Parathyroid adenoma (tissue), 2 donors: ENCODE data around the gene WNT8A.

Source experiments
- H2AFZ ChIP-seq: fragments of 300-600 bp; sonication (generic); one replicate; pipeline ENCODE4 v1.7.0; 2017; ENCODE audit warnings: antibody characterized with exemption, mild to moderate bottlenecking
- H3K27ac ChIP-seq: fragments of 300-600 bp; sonication (generic); one replicate; pipeline ENCODE4 v1.7.0; 2017
- H3K27me3 ChIP-seq: fragments of 300-600 bp; sonication (generic); one replicate; pipeline ENCODE4 v1.7.0; 2017; ENCODE audit warnings: low read length; ENCODE audit not compliant: control insufficient read depth, insufficient read depth
- H3K36me3 ChIP-seq: fragments of 300-600 bp; sonication (generic); one replicate; pipeline ENCODE4 v1.7.0; 2017; ENCODE audit warnings: low read length; ENCODE audit not compliant: control insufficient read depth, insufficient read depth
- H3K4me1 ChIP-seq: fragments of 300-600 bp; sonication (generic); one replicate; pipeline ENCODE4 v1.7.0; 2017; ENCODE audit warnings: control low read depth
- H3K4me2 ChIP-seq: fragments of 300-600 bp; sonication (generic); one replicate; pipeline ENCODE4 v1.7.0; 2017; ENCODE audit warnings: low read length
- H3K4me3 ChIP-seq: fragments of 300-600 bp; sonication (generic); one replicate; pipeline ENCODE4 v1.7.0; 2017; ENCODE audit warnings: low read depth, low read length
- H3K79me2 ChIP-seq: fragments of 300-600 bp; sonication (generic); one replicate; pipeline ENCODE4 v1.7.0; 2017; ENCODE audit warnings: control low read depth
- H3K9ac ChIP-seq: fragments of 300-600 bp; sonication (generic); one replicate; pipeline ENCODE4 v1.7.0; 2017; ENCODE audit warnings: mild to moderate bottlenecking
- H3K9me3 ChIP-seq: fragments of 300-600 bp; sonication (generic); one replicate; pipeline ENCODE4 v1.7.0; 2017; ENCODE audit warnings: low read length; ENCODE audit not compliant: control insufficient read depth
- TF ChIP-seq, protein P1 (sequence below): fragments of 300-600 bp; sonication (generic); IDR thresholded peaks from one replicate; pipeline ENCODE4 v1.7.0; 2017; ENCODE audit warnings: antibody characterized with exemption, mild to moderate bottlenecking
- donor health status: primary hyperparathyroidism.

The WNT8A gene

DNA sequence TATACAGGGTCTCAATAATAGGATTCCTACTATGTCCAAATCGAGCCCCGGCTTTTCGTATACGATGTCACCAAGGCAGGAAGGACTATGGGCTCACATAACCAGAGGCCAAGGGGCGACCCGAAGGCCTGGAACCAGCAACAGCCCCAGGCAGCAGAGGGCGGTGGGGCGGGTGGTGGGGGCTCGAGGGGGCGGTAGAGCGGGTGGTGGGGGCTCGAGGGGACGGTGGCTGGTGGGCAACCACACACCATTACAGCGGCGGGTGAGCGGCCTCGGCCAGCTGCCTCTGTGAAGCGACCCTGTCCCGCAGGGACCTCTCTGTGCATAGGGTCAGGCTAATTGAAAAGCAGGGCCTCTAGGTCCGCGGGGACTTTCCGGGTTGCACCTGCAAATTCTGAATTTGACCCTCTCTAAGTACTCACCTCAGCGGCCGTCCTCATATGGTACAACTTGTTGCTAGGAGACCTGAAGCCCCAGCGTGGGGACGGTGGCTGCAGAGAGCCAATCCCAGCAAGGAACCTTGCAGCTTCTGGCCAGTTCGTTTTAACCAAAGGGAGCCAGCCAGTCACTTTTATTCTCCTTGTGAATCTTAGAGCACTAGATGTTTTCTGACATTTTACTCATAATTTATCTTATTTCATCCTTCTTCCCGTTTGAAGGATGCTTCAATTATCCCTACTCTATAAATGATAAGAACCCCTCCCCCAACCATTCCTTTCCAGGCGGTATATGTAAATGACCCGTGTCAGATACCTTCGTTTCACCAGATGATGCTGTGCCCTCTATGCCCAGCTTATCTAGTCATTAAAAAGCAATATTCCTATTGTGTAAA, 55.3 kb downstream of the WNT8A start, which contains the start of gene NME5:
Gene NME5, minus strand, starts transcription at position 480 of the 832 bp plus-strand sequence. CDS start 648 bp downstream, outside the sequence.
- peak within 1 kb of the TSS; percentile 53 for H3K4me3 ChIP-seq
- H2AFZ ChIP-seq: peak within 1 kb of the TSS; percentile 91
- no peaks in the 10 kb centered on the region for H3K27me3 ChIP-seq
- H3K9me3 ChIP-seq: no peaks in the 10 kb centered on the region
- H3K9ac ChIP-seq: no peak within 1 kb of the TSS
- no peak within 1 kb of the TSS for H3K27ac ChIP-seq
- TF ChIP-seq, protein P1, sequence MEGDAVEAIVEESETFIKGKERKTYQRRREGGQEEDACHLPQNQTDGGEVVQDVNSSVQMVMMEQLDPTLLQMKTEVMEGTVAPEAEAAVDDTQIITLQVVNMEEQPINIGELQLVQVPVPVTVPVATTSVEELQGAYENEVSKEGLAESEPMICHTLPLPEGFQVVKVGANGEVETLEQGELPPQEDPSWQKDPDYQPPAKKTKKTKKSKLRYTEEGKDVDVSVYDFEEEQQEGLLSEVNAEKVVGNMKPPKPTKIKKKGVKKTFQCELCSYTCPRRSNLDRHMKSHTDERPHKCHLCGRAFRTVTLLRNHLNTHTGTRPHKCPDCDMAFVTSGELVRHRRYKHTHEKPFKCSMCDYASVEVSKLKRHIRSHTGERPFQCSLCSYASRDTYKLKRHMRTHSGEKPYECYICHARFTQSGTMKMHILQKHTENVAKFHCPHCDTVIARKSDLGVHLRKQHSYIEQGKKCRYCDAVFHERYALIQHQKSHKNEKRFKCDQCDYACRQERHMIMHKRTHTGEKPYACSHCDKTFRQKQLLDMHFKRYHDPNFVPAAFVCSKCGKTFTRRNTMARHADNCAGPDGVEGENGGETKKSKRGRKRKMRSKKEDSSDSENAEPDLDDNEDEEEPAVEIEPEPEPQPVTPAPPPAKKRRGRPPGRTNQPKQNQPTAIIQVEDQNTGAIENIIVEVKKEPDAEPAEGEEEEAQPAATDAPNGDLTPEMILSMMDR: no peak
- peak within 1 kb of the TSS; percentile 61 for H3K4me2 ChIP-seq
- H3K36me3 ChIP-seq: no peaks in the 10 kb centered on the region
- no peaks in the 10 kb centered on the region for H3K79me2 ChIP-seq
- peaks cover 2% of the 10 kb centered on the region for H3K4me1 ChIP-seq

DNA sequence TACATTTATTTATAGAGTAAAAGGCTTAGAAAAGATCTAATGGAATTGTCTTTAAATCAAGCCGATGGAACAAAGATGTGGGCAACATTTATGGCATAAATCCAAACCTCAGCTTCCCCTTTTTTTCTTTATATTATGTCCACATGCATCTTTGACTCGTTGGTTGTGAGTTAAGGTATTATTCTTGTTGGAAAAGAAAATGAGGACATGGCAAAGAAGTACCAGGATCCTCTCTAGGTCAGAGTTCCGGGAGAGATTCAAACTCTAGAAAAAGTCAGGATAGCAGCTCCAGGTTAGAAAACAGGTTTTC, 55.9 kb downstream of the WNT8A start:
- H3K27me3 ChIP-seq: no peaks in the 10 kb centered on the region
- H3K27ac ChIP-seq: no peak overlapping the region
- H3K9ac ChIP-seq: no peak overlapping the region
- H3K9me3 ChIP-seq: no peaks in the 10 kb centered on the region
- TF ChIP-seq, protein P1: no peak
- H3K4me1 ChIP-seq: peaks cover 2% of the 10 kb centered on the region
- no peaks in the 10 kb centered on the region for H3K79me2 ChIP-seq
- no peaks in the 10 kb centered on the region for H3K36me3 ChIP-seq
- H2AFZ ChIP-seq: peak overlapping the region; percentile 91
- peak overlapping the region; percentile 53 for H3K4me3 ChIP-seq
- H3K4me2 ChIP-seq: peak overlapping the region; percentile 61

DNA sequence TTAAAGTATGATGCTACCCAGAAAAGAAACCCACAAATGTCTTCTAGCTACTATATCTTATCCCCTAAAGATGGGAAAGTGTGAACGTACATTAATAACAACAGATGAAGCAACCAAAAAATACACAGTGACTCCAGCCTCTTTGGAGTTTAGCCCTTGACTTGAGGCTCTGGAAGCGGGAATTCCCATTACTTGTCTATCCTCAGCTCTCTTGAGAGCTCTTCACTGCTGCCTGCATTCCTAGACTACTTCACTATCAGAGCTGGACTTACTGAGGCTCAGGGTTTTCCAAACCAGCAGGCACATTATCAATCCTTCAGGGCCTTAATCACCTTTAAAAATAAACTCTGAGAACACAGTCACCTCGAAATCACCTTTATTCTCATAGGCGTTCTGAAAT, 56.4 kb downstream of the WNT8A start:
- no peak overlapping the region for H3K27ac ChIP-seq
- H3K9me3 ChIP-seq: no peaks in the 10 kb centered on the region
- H3K9ac ChIP-seq: no peak overlapping the region
- no peak overlapping the region for H2AFZ ChIP-seq
- H3K4me3 ChIP-seq: no peak overlapping the region
- H3K36me3 ChIP-seq: no peaks in the 10 kb centered on the region
- H3K4me2 ChIP-seq: no peak overlapping the region
- H3K4me1 ChIP-seq: peaks cover 2% of the 10 kb centered on the region
- no peaks in the 10 kb centered on the region for H3K79me2 ChIP-seq
- TF ChIP-seq, protein P1: no peak
- H3K27me3 ChIP-seq: no peaks in the 10 kb centered on the region
